GM19328 (cell line): ENCODE data around the gene OR4Q3.
"Not testable (repeated sequence)": the region's sequence is repeated elsewhere in the genome, so short reads cannot be mapped to it uniquely, and the experiment has no call there.

Experiments
- ATAC-seq: cut with Tn5 transposase; IDR thresholded peaks from one replicate; pipeline ENCODE4 v1.9.1; 2021; ENCODE audit warnings: mild to moderate bottlenecking, moderate library complexity; ENCODE audit not compliant: unreplicated experiment

Gene OR4Q3

GRCh38 chr14:19743256-19743655 is at the start of gene OR4Q3:
Gene OR4Q3, plus strand, starts transcription at chr14:19743571.
- ATAC-seq = no peak

GRCh38 chr14:19729359-19729758 is 14.0 kb upstream of the OR4Q3 start:
- no peak for ATAC-seq

- ATAC-seq = no peak
These were observed 13.6 kb upstream of the OR4Q3 start for GRCh38 chr14:19729763-19730162.

- ATAC-seq = not testable (repeated sequence)
These were observed 9.5 kb upstream of the OR4Q3 start for GRCh38 chr14:19733893-19734292.

DNA sequence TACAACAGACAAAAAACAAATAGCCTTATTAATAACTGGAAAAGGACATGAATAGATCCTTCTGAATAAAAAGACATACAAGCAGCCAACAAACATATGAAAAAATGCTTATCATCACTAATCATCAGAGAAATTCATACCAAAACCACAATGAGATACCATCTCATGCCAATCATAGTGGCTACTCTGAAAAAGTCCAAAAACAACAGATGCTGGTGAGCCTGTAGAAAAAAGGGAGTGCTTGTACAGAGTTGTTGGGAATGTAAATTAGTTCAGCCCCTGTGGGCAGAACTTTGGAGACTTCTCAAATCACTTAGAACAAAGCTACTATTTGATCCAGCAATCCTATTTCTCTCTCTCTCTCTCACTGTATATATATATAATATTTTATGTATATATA is 8.9 kb downstream of the OR4Q3 start:
- not testable (repeated sequence) for ATAC-seq

- no peak for ATAC-seq
These were observed 10.8 kb downstream of the OR4Q3 start for GRCh38 chr14:19754172-19754571.

DNA sequence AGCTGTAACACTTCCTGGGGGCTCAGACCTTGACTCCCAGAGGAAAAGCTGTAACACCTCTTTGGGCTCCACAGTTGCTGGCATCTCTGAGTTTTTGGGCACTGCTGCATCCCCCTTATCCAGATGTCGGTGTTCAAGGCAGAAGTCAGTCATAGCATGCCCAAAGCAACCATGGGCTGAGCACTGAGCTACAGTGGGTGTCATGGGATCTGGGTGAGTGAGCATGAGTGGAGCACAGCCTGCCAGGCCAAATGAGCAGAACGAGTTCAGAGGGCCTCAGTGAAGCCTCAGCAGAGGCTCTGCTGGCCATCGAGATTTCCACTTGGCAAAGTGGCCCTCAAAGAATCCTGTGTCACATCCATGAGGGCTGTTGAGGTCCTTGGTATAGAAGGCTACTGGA is 28.1 kb downstream of the OR4Q3 start:
- not testable (repeated sequence) for ATAC-seq

GRCh38 chr14:19771895-19772430 is 28.6 kb downstream of the OR4Q3 start:
- ATAC-seq = no peak

GRCh38 chr14:19772454-19772853 is 29.1 kb downstream of the OR4Q3 start:
- ATAC-seq = not testable (repeated sequence)

- ATAC-seq = not testable (repeated sequence)
These were observed 29.8 kb downstream of the OR4Q3 start, which contains the start of gene OR4M1 for GRCh38 chr14:19773204-19773603. Gene OR4M1, plus strand, starts transcription at chr14:19773504. Its CDS starts 6,819 bp downstream, at chr14:19780323.

GRCh38 chr14:19775587-19775986 is 32.2 kb downstream of the OR4Q3 start:
- no peak for ATAC-seq

DNA sequence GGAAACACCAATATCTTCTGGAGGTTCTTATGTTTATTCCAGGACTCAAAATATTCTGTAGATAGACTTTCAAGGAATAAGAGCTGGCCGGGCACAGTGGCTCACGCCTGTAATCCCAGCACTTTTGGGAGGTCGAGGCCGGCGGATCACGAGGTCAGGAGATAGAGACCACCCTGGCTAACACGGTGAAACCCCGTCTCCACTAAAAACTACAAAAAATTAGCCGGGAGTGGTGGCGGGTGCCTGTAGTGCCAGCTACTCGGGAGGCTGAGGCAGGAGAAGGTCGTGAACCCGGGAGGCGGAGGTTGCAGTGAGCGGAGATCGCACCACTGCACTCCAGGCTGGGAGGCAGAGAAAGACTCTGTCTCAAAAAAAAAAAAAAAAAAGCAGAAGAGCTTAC is 42.5 kb downstream of the OR4Q3 start:
- ATAC-seq = not testable (repeated sequence)

DNA sequence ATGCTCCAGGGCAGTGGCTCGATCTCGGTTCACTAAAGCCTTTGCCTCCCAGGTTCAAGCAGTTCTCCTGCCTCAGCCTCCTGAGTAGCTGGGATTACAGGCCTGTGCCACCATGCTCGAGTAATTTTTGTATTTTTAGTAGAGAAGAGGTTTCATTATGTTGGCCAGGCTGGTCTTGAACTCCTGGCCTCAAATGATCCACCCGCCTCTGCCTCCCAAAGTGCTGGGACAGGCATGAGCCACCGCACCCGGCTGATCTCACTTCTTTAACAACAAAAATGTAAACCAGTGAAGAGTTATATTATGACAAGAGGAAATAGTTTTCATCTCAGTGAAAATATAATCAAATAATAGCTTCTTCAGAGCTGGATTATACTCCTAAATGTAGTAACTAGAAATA is 43.9 kb downstream of the OR4Q3 start:
- not testable (repeated sequence) for ATAC-seq

DNA sequence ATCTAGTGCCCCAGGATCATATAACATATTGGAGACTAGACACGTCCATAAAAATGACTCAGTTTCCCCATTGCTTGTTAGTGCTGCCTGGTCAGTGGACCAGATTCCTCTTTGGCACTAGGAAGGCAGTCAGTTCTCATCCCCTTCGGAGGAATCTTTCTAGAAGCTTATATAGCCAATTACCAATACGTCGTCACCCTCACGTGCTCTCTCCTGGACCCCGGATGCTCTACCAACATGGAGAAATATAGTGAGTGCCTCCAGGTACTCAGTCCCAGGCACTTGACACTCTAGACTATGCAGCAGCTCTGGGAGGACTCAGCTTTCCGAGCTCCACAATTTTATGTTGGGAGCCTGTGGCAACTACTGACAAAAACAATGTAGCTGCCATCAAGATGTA is 44.8 kb downstream of the OR4Q3 start:
- not testable (repeated sequence) for ATAC-seq

GRCh38 chr14:19796520-19797108 is 53.2 kb downstream of the OR4Q3 start:
- ATAC-seq = not testable (repeated sequence)
